Fibroblast of upper back skin (primary cell): ENCODE measurements around the gene THAP8.
A peak's percentile ranks its signal among the peaks of the same experiment; 100 is the strongest.
"Not testable (repeated sequence)": the region's sequence is repeated elsewhere in the genome, so short reads cannot be mapped to it uniquely, and the experiment has no call there.

Experiments used
- DNase-seq: peaks from one replicate; pipeline ENCODE4 v3.0.0-alpha.2; 2013

Gene THAP8

GRCh38 chr19:36067681-36068080, 13.6 kb upstream of the THAP8 start:
- DNase-seq, result no peak

GRCh38 chr19:36064826-36065225, 10.7 kb upstream of the THAP8 start:
- no peak for DNase-seq

GRCh38 chr19:36061367-36061766, 7.3 kb upstream of the THAP8 start:
- DNase-seq, result no peak

GRCh38 chr19:36060430-36060829, 6.3 kb upstream of the THAP8 start:
- DNase-seq, result peak; percentile 54

GRCh38 chr19:36059180-36059910, 5.3 kb upstream of the THAP8 start:
- DNase-seq, result no peak

GRCh38 chr19:36058481-36059179, 4.5 kb upstream of the THAP8 start:
- DNase-seq, result no peak

GRCh38 chr19:36054733-36055686, 925 bp upstream of the THAP8 start, which contains the start of gene WDR62:
TSS of gene WDR62 (plus strand) at chr19:36054897. CDS start at chr19:36054972, 75 bp downstream.
- peak; percentile 90 for DNase-seq

- no peak for DNase-seq
Observed at GRCh38 chr19:36051637-36052036, 2.4 kb downstream of the THAP8 start.

GRCh38 chr19:36051236-36051635, 2.8 kb downstream of the THAP8 start:
- no peak for DNase-seq

- DNase-seq, result no peak
Observed at GRCh38 chr19:36049080-36049698, 4.9 kb downstream of the THAP8 start.

- no peak for DNase-seq
Observed at GRCh38 chr19:36047835-36048234, 6.2 kb downstream of the THAP8 start.

GRCh38 chr19:36046443-36047050, 7.5 kb downstream of the THAP8 start:
- DNase-seq, result no peak

GRCh38 chr19:36043952-36044351, 10.1 kb downstream of the THAP8 start:
- no peak for DNase-seq

- peak; percentile 93 for DNase-seq
Observed at GRCh38 chr19:36041831-36042230, 12.3 kb downstream of the THAP8 start.

- not testable (repeated sequence) for DNase-seq
Observed at GRCh38 chr19:36041092-36041491, 13.0 kb downstream of the THAP8 start.

- DNase-seq, result no peak
Observed at GRCh38 chr19:36040495-36040894, 13.6 kb downstream of the THAP8 start.

- DNase-seq, result peak; percentile 79
Observed at GRCh38 chr19:36032251-36033104, 21.6 kb downstream of the THAP8 start, which contains the start of gene CLIP3. TSS of gene CLIP3 (minus strand) at chr19:36032873. CDS start at chr19:36032357, 516 bp downstream.

- no peak for DNase-seq
Observed at GRCh38 chr19:36031308-36031707, 22.8 kb downstream of the THAP8 start.

GRCh38 chr19:36030264-36031148, 23.6 kb downstream of the THAP8 start:
- no peak for DNase-seq
